HG03354 (cell line): ENCODE data around the gene WDR73.

Source experiments
- ATAC-seq: cut with Tn5 transposase; IDR thresholded peaks from one replicate; pipeline ENCODE4 v1.9.1; 2021; ENCODE audit warnings: mild to moderate bottlenecking; ENCODE audit not compliant: unreplicated experiment, poor library complexity, severe bottlenecking

Gene WDR73

DNA sequence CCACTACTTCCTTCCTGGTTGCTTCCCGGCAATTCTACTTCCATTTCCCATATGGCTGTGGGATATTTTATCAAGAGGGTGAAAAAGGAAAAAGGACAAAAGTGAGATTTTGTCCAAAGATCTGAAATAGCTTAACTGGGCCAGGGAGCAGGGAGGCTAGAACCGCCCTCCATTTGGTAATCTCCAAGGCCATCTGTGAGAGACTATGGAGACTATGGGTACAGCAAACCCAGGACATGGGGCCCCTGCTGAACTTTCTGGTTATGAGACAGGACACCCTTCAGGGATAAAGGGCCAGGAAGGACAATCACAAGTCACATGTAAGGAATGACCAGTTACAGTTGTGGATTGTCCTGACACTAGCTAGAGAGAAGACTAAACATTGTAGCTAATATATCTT lies 29.0 kb downstream of the WDR73 start:
- no peak for ATAC-seq

DNA sequence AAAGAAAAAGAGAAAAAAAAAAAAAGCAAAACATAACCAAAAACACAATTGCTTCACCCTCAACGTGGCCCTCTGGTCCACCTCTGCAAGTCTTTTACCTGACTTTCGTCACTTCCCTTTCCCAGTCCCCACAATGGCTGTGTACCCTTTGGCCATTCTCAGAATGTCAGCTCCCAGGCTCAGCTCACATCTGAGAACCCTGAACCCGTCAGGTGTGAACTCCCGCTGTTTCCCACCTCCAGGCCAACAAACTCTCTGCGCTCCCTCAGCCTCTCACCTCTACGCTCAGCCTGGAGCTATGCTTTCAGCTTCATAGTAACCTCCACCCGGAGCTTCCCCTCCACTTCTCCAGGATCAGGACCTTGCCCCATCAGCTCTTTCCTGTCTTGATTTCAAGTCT lies 29.7 kb downstream of the WDR73 start:
- no peak for ATAC-seq

GRCh38 chr15:84621358-84621979 lies 32.6 kb downstream of the WDR73 start:
- no peak for ATAC-seq

DNA sequence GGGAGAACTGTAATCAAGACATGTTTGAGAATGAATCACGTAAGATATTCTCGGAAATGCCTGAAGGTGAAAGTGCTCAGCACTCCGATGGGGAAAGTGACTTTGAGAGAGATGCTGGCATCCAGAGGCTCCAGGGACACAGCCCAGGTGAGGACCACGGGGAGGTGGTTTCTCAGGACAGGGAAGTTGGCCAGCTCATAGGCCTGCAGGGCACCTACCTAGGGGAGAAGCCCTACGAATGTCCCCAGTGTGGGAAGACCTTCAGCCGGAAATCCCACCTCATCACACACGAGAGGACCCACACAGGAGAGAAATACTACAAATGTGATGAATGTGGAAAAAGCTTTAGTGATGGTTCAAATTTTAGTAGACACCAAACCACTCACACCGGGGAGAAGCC lies 33.5 kb downstream of the WDR73 start:
- no peak for ATAC-seq

GRCh38 chr15:84616235-84616634 lies 37.8 kb downstream of the WDR73 start:
- ATAC-seq, result no peak

GRCh38 chr15:84611631-84612030 lies 42.5 kb downstream of the WDR73 start:
- no peak for ATAC-seq

- ATAC-seq, result no peak
These were observed 44.1 kb downstream of the WDR73 start for GRCh38 chr15:84609818-84610525.

DNA sequence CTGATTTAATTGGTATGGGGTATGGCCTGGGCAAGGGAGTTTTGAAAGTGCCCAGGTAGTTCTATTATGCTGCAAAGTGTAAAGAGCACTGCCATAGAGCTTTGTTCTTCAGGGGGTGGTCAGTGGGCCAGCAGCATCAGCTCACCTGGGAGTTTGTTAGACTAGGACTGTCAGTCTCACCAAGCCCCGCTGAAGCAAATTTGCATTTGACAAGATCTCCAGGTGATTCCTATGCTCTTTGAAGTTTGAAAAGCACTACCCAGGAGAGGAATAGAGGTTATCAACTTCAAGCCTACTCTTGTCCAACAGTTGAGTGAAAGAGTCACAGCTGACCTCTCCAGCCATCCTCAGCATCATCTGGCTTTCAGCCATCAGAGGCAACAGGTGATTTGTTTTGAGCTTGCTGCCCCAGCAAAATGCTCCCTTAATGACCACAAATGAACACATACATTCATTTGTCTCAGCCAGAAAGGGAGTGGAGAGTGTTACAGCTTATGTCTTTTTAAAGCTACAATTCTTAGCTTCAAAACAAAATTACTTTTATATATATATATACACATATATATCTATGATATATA lies 45.3 kb downstream of the WDR73 start:
- ATAC-seq, result no peak

DNA sequence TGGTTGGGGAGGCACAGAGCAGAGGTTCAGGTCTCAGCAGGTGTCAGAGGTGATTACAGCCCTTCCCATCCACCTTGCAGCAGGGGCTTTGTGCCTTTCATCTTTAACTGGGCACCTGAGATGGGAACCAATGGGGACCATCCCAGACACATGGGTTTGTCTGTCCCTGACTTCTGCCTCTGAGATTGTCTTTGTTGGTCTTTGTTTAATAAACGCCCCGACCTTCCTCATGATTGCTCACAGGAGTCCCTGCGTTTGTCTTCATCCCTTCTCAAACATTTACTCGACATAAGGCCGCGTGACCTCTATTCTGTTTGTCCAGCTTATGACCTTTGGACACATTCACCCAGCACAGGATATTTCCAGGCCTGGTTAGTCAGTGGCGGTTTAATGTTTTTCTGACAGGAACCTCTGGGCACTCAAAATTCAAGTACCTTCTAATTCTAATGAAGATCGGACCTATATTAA lies 47.4 kb downstream of the WDR73 start:
- ATAC-seq, result no peak

DNA sequence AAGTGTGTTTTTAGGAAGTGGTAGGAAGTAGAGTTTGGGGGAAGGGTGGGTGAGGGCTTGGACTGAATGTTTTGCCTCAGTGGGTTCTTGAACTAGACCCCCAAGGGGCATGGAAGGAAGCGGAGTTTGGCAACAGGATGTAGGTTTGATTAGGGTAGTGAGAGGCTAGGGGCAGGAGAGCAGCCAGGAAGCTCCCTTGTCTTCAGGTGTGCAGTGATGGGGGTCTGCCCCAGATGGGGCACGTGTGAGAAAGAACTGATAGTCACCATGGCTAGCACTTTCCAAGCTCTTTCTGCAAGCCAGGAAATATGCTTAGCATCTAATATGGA lies 48.6 kb downstream of the WDR73 start:
- no peak for ATAC-seq

GRCh38 chr15:84604826-84605553 lies 49.1 kb downstream of the WDR73 start:
- ATAC-seq, result no peak

- no peak for ATAC-seq
These were observed 50.3 kb downstream of the WDR73 start for GRCh38 chr15:84603630-84604379.

- no peak for ATAC-seq
These were observed 52.6 kb downstream of the WDR73 start for GRCh38 chr15:84601555-84601838.

GRCh38 chr15:84600687-84601554 lies 53.2 kb downstream of the WDR73 start, which contains the start of gene ZSCAN2:
ZSCAN2 (plus strand) TSS chr15:84601009; CDS start chr15:84603928, 2,919 bp downstream.
- peak; percentile 97 for ATAC-seq

GRCh38 chr15:84600331-84600686 lies 53.8 kb downstream of the WDR73 start:
- peak; percentile 9 for ATAC-seq

DNA sequence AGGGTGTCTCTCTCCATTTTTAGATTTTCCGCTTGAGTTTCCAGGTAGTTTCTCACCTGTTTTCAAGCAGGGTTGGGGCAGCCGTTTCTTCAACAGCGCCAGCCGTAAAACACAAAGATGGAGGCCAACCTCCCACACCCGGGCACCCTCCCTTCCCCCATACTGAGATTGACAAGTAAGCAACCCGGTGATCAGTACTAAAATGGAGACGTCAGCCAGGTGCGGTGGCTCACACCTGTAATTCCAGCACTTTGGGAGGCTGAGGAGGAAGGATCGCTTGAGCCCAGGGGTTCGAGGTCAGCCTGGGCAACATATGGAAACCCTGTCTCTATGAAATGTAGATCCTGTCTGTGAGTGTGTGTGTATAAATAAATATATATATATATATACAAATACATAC lies 54.2 kb downstream of the WDR73 start:
- ATAC-seq, result no peak

DNA sequence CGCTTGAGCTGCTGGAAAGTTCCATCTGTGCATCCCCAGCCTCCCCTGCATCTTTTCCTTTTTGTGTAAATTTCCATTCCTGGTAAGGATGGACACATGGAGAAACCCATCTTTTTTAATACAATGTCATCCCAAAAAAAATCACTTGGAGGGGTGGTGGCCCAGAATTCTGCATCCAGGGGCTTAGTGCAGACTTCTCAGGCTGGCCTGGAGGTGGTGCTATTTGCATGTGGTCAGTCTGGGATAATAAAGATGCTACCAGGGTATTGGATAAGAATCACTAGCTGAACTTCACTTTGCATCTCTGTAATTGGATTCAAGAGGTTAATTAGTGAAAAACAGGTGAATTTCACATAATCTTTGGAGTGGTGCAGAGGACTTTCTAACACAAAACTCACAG lies 55.1 kb downstream of the WDR73 start:
- no peak for ATAC-seq

GRCh38 chr15:84598250-84598649 lies 55.8 kb downstream of the WDR73 start:
- peak; percentile 43 for ATAC-seq

GRCh38 chr15:84597296-84597695 lies 56.8 kb downstream of the WDR73 start:
- no peak for ATAC-seq
